Stimulated activated naive CD4-positive, alpha-beta T cell treated with Interleukin-2 at 50 U/mL for 16 hours (primary cell): ENCODE results near the gene SSTR4.

Experiments used
- DNase-seq: peaks from one replicate; lab custom pipeline; 2025; lab: John Stamatoyannopoulos, UW

Gene SSTR4

GRCh38 chr20:23065266-23066201 lies 30.4 kb downstream of the SSTR4 start:
- DNase-seq, result no peak

- DNase-seq, result no peak
Observed at GRCh38 chr20:23066772-23067171, 31.7 kb downstream of the SSTR4 start.

- no peak for DNase-seq
Observed at GRCh38 chr20:23068283-23068682, 33.2 kb downstream of the SSTR4 start.

GRCh38 chr20:23069108-23069507 lies 34.0 kb downstream of the SSTR4 start:
- no peak for DNase-seq

GRCh38 chr20:23071398-23071797 lies 36.3 kb downstream of the SSTR4 start:
- no peak for DNase-seq

- no peak for DNase-seq
Observed at GRCh38 chr20:23071996-23072395, 36.9 kb downstream of the SSTR4 start.

GRCh38 chr20:23072892-23073586 lies 37.9 kb downstream of the SSTR4 start:
- no peak for DNase-seq

GRCh38 chr20:23074052-23074451 lies 38.9 kb downstream of the SSTR4 start:
- DNase-seq, result no peak

- no peak for DNase-seq
Observed at GRCh38 chr20:23077277-23077676, 42.2 kb downstream of the SSTR4 start.

GRCh38 chr20:23078351-23079015 lies 43.4 kb downstream of the SSTR4 start:
- no peak for DNase-seq

GRCh38 chr20:23079016-23079351 lies 43.9 kb downstream of the SSTR4 start:
- DNase-seq, result no peak

GRCh38 chr20:23079926-23080325 lies 44.8 kb downstream of the SSTR4 start:
- DNase-seq, result no peak

GRCh38 chr20:23080521-23080920 lies 45.4 kb downstream of the SSTR4 start:
- DNase-seq, result no peak

GRCh38 chr20:23081263-23081819 lies 46.2 kb downstream of the SSTR4 start:
- DNase-seq, result no peak

- DNase-seq, result no peak
Observed at GRCh38 chr20:23082846-23083552, 47.9 kb downstream of the SSTR4 start.

GRCh38 chr20:23083553-23084220 lies 48.6 kb downstream of the SSTR4 start:
- DNase-seq, result no peak

GRCh38 chr20:23084282-23084844 lies 49.3 kb downstream of the SSTR4 start:
- no peak for DNase-seq

GRCh38 chr20:23084845-23085365 lies 49.8 kb downstream of the SSTR4 start:
- DNase-seq, result no peak

GRCh38 chr20:23085436-23086055 lies 50.4 kb downstream of the SSTR4 start:
- DNase-seq, result no peak

- no peak for DNase-seq
Observed at GRCh38 chr20:23086056-23086566, 51.0 kb downstream of the SSTR4 start, which contains the start of gene CD93. CD93 (minus strand) TSS chr20:23086324; CDS start chr20:23086192, 132 bp downstream.
